Caco-2 (cell line): ENCODE results near the gene RIC8A. TPM values are rescaled to one million over a fixed set of nuclear protein-coding genes. Genes with fewer than 3 reads are reported as not detected.

Source experiments
- BruUV-seq: library from RNA; stranded (reverse); fragments of 400-500 nt; replicated peaks from 2 replicates; lab custom pipeline; 2021; lab: Mats Ljungman, UMichigan
- CTCF ChIA-PET: fragments of 300-600 bp; sonication (Branson Sonifier 250); formaldehyde crosslinking; loops from one replicate; lab custom pipeline; 2022; ENCODE audit warnings: antibody characterized with exemption; lab: Charles Lee
- POLR2A ChIA-PET: fragments of 300-600 bp; sonication (Branson Sonifier 250); formaldehyde crosslinking; loops from one replicate; lab custom pipeline; 2022; ENCODE audit warnings: antibody characterized with exemption; lab: Charles Lee
- DNase-seq, 2 experiments: peaks; one replicate each; pipeline versions ENCODE4 v3.0.0 to v3.0.0-alpha.2; 2020 to 2022
- H3K27me3 ChIP-seq: replicated peaks from 2 replicates; pipeline ENCODE4 v1.6.0; 2011; ENCODE audit warnings: low read length; ENCODE audit not compliant: control insufficient read depth, insufficient read depth
- H3K36me3 ChIP-seq: 2 replicates; pipeline ENCODE4 v1.5.1; 2011; ENCODE audit warnings: low read length; ENCODE audit not compliant: control insufficient read depth, insufficient read depth
- H3K4me1 ChIP-seq: fragments of 250-450 bp; sonication (Bioruptor Pico); 2 replicates; pipeline ENCODE4 v1.5.1; 2020; ENCODE audit warnings: mild to moderate bottlenecking
- H3K4me3 ChIP-seq: 2 replicates; pipeline ENCODE4 v1.5.1; 2011; ENCODE audit warnings: low read depth, mild to moderate bottlenecking, control low read depth, low read length
- H3K9me3 ChIP-seq: fragments of 250-450 bp; sonication (Bioruptor Pico); 2 replicates; pipeline ENCODE4 v1.5.1; 2020; ENCODE audit warnings: mild to moderate bottlenecking, moderate library complexity
- H3K27ac Mint-ChIP-seq: one replicate; pipeline ENCODE4 v1.8.0; 2022; ENCODE audit warnings: mixed read lengths; ENCODE audit not compliant: unreplicated experiment
- H3K27me3 Mint-ChIP-seq: one replicate; pipeline ENCODE4 v1.8.0; 2022; ENCODE audit warnings: mixed read lengths; ENCODE audit not compliant: insufficient read depth, unreplicated experiment
- H3K36me3 Mint-ChIP-seq: one replicate; pipeline ENCODE4 v1.8.0; 2022; ENCODE audit warnings: mild to moderate bottlenecking, mixed read lengths; ENCODE audit not compliant: insufficient read depth, unreplicated experiment
- H3K4me1 Mint-ChIP-seq: one replicate; pipeline ENCODE4 v1.8.0; 2022; ENCODE audit warnings: low read depth, mixed read lengths; ENCODE audit not compliant: unreplicated experiment
- H3K4me3 Mint-ChIP-seq: one replicate; pipeline ENCODE4 v1.8.0; 2022; ENCODE audit warnings: mild to moderate bottlenecking, moderate library complexity, mixed read lengths; ENCODE audit not compliant: unreplicated experiment
- H3K9me3 Mint-ChIP-seq: one replicate; pipeline ENCODE4 v1.8.0; 2022; ENCODE audit warnings: mixed read lengths; ENCODE audit not compliant: unreplicated experiment
- intact Hi-C: fragments of 100-400 bp; cut with micrococcal nuclease; formaldehyde crosslinking; loops from one replicate; pipeline ENCODE4 v1.10.0; 2022; ENCODE audit not compliant: unreplicated experiment
- total RNA-seq: library from RNA; stranded (reverse); gene quantifications from 2 replicates; pipeline ENCODE4 v1.2.3, GENCODE V29; 2022
- TF ChIP-seq, protein P1 (sequence below), 2 experiments: fragments of 200-600 bp in 1 of 2; IDR thresholded peaks; 1 replicate in 1 of 2; 2 replicates in 1 of 2; pipeline versions ENCODE4 v1.5.1 to v1.8.0; 2011 to 2022; ENCODE audit warnings: antibody characterized with exemption in 1 of 2, control low read depth in 1 of 2, inconsistent platforms in 1 of 2, low read depth in 1 of 2, low read length in 1 of 2, mild to moderate bottlenecking in 1 of 2, moderate library complexity in 1 of 2; ENCODE audit not compliant: insufficient read depth in 1 of 2, severe bottlenecking in 1 of 2, unreplicated experiment in 1 of 2

RIC8A gene
- total RNA-seq, 1 experiment from 2014 or later, result 97.1 TPM

DNA sequence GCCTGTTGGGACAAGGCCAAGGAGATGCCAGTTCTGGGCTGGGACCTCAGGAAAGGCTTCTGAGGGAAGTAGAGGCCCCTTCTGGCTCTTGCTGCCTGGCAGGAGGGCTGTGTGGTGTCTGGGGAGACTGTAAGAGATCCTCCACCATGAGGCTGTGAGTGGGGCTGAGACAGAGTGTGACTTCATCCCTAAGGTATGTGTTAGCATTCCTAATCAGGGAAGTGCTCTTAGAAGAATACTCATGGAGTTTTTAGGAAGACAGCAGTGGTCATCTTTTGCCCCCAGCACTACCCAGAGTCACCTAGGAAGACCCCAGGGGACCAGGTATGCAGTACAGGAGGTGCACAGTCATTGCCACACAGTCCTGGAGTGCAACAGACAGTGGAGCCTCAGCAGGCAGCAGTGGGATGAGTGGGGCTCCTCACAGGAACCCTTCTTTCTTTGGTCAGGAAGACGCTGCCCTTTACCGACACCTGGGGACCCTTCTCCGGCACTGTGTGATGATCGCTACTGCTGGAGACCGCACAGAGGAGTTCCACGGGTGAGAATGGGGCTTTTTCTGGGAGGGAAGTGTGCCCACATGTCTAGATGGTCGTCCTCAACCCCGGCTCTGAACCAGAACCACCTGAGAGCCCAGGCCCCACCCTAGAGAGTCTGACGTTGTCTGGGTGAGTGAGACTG lies 2.8 kb downstream of the RIC8A start:
- DNase-seq, result peak in 1 of 2 experiments; percentile 45
- Histone ChIP-seq H3K4me3 (no peak overlapping the region), H3K27me3 (no peaks in the 10 kb centered on the region), H3K36me3 (peaks cover 13% of the 10 kb centered on the region), H3K4me1 (peaks cover 23% of the 10 kb centered on the region), H3K9me3 (no peaks in the 10 kb centered on the region)
- TF ChIP-seq, protein P1, sequence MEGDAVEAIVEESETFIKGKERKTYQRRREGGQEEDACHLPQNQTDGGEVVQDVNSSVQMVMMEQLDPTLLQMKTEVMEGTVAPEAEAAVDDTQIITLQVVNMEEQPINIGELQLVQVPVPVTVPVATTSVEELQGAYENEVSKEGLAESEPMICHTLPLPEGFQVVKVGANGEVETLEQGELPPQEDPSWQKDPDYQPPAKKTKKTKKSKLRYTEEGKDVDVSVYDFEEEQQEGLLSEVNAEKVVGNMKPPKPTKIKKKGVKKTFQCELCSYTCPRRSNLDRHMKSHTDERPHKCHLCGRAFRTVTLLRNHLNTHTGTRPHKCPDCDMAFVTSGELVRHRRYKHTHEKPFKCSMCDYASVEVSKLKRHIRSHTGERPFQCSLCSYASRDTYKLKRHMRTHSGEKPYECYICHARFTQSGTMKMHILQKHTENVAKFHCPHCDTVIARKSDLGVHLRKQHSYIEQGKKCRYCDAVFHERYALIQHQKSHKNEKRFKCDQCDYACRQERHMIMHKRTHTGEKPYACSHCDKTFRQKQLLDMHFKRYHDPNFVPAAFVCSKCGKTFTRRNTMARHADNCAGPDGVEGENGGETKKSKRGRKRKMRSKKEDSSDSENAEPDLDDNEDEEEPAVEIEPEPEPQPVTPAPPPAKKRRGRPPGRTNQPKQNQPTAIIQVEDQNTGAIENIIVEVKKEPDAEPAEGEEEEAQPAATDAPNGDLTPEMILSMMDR (IDR thresholded peaks at IDR 0.05; ENCODE audit: insufficient read depth in 1 of 2, low read depth in 1 of 2, low read length in 1 of 2, severe bottlenecking in 1 of 2, unreplicated experiment in 1 of 2), result no peak
- no TSS peak for BruUV-seq
- peaks cover 76% of the 10 kb centered on the region for H3K36me3 Mint-ChIP-seq
- intact Hi-C loops, result no loop called here
- ChIA-PET CTCF (no interaction called here), POLR2A (no interaction called here)
- H3K27me3 Mint-ChIP-seq, result no peaks in the 10 kb centered on the region
- H3K4me1 Mint-ChIP-seq, result peaks cover 13% of the 10 kb centered on the region
- H3K27ac Mint-ChIP-seq, result peak overlapping the region; percentile 99
- no peaks in the 10 kb centered on the region for H3K9me3 Mint-ChIP-seq
- H3K4me3 Mint-ChIP-seq, result peak overlapping the region; percentile 92

DNA sequence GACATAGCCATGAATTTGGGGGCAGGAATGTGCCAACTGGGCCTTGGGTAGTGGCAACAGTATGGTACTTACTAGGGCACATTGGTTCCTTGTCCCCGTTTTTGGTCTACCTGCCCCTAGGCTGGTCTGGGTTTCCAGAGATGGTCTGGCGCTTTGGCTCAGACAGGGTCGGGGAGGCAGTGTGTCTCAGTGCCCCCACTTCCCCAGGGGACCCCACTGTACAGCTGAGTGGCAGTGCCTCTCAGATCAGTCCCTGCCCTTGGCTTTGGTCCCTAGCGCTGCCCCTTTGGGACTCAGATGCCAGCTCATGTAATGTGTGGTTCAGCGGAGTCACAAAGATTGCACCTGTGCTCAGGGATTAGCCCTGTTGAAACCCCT lies 3.3 kb downstream of the RIC8A start:
- intact Hi-C loops, result no loop called here
- BruUV-seq, result no TSS peak
- Mint-ChIP-seq H3K27ac (peak overlapping the region; percentile 99), H3K36me3 (peaks cover 82% of the 10 kb centered on the region), H3K27me3 (no peaks in the 10 kb centered on the region), H3K4me1 (peaks cover 13% of the 10 kb centered on the region), H3K9me3 (no peaks in the 10 kb centered on the region), H3K4me3 (peak overlapping the region; percentile 92)
- peaks cover 11% of the 10 kb centered on the region for H3K36me3 ChIP-seq
- POLR2A ChIA-PET, result no interaction called here
- no peak for DNase-seq
- H3K4me1 ChIP-seq, result peaks cover 24% of the 10 kb centered on the region
- H3K9me3 ChIP-seq, result no peaks in the 10 kb centered on the region
- CTCF ChIA-PET, result no interaction called here
- no peaks in the 10 kb centered on the region for H3K27me3 ChIP-seq
- TF ChIP-seq, protein P1 (IDR thresholded peaks at IDR 0.05; ENCODE audit: insufficient read depth in 1 of 2, low read depth in 1 of 2, low read length in 1 of 2, severe bottlenecking in 1 of 2, unreplicated experiment in 1 of 2), result no peak
- no peak overlapping the region for H3K4me3 ChIP-seq

DNA sequence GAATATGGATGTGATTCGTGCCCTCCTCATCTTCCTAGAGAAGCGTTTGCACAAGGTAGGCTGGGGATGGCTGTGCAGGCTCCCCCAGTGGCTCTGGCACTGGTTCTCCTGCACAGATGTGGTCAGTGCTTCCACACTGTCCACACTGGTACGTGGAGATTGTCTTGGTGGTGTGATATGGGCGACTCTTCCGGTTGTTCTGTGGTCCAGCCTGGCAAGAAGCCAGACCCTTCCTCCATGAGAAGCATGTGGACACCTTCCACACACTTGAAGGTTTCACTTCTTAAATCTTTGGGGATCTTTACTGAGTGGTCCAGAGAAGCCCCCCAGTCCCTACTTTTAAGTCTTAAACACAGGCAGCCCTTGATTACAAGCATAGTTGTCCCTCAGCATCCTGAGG lies 3.8 kb downstream of the RIC8A start:
- H3K27me3 Mint-ChIP-seq, result no peaks in the 10 kb centered on the region
- no peaks in the 10 kb centered on the region for H3K9me3 Mint-ChIP-seq
- no peak for DNase-seq
- Histone ChIP-seq H3K36me3 (peaks cover 11% of the 10 kb centered on the region), H3K27me3 (no peaks in the 10 kb centered on the region), H3K9me3 (no peaks in the 10 kb centered on the region), H3K4me3 (no peak overlapping the region), H3K4me1 (peaks cover 25% of the 10 kb centered on the region)
- TF ChIP-seq, protein P1 (IDR thresholded peaks at IDR 0.05; ENCODE audit: insufficient read depth in 1 of 2, low read depth in 1 of 2, low read length in 1 of 2, severe bottlenecking in 1 of 2, unreplicated experiment in 1 of 2), result no peak
- POLR2A ChIA-PET, result no interaction called here
- BruUV-seq, result no TSS peak
- no peak overlapping the region for H3K4me3 Mint-ChIP-seq
- intact Hi-C loops, result no loop called here
- peaks cover 13% of the 10 kb centered on the region for H3K4me1 Mint-ChIP-seq
- CTCF ChIA-PET, result no interaction called here
- peaks cover 82% of the 10 kb centered on the region for H3K36me3 Mint-ChIP-seq
- H3K27ac Mint-ChIP-seq, result no peak overlapping the region
